Stimulated activated CD8-positive, alpha-beta memory T cell treated with anti-CD3 and anti-CD28 coated beads, Interleukin-2, amount 100 ng/mL, for 48 hours (primary cell): Measurements from ENCODE around the gene HMX1.

Experiments
- DNase-seq, 2 donors: peaks; one replicate each; pipeline ENCODE4 v3.0.0-alpha.2; 2020; ENCODE audit warnings: low read depth in 2 of 2

Gene HMX1

GRCh38 chr4:8820178-8821102 lies 51.2 kb downstream of the HMX1 start:
- no peak for DNase-seq

GRCh38 chr4:8819473-8820177 lies 52.0 kb downstream of the HMX1 start:
- no peak for DNase-seq

GRCh38 chr4:8819019-8819418 lies 52.6 kb downstream of the HMX1 start:
- DNase-seq: no peak

GRCh38 chr4:8818063-8818881 lies 53.4 kb downstream of the HMX1 start:
- no peak for DNase-seq

- no peak for DNase-seq
Observed at GRCh38 chr4:8817813-8818062, 53.9 kb downstream of the HMX1 start.

GRCh38 chr4:8817096-8817812 lies 54.4 kb downstream of the HMX1 start:
- DNase-seq: no peak
